IMR-90 (cell line): ENCODE measurements around the gene KRTCAP2. TPM values are rescaled to one million over a fixed set of nuclear protein-coding genes. Genes with fewer than 3 reads are reported as not detected.

Source experiments
- BHLHE40 ChIP-seq: fragments of 150-350 bp; IDR thresholded peaks from 2 replicates; pipeline ENCODE4 v1.6.1; 2016; ENCODE audit warnings: mild to moderate bottlenecking, low read depth, low read length
- MAFK ChIP-seq: IDR thresholded peaks from 2 replicates; pipeline ENCODE4 v1.6.1; 2012; ENCODE audit warnings: low read depth, low read length, improper control_type of control experiment
- MAZ ChIP-seq: IDR thresholded peaks from 2 replicates; pipeline ENCODE4 v1.6.1; 2012; ENCODE audit warnings: low read depth, mild to moderate bottlenecking, low read length, improper control_type of control experiment, moderate library complexity, borderline replicate concordance
- POLR2A ChIP-seq: IDR thresholded peaks from 2 replicates; pipeline ENCODE4 v1.6.1; 2012; ENCODE audit warnings: mild to moderate bottlenecking, low read depth, low read length
- RAD21 ChIP-seq: IDR thresholded peaks from 2 replicates; pipeline ENCODE4 v1.6.1; 2012; ENCODE audit warnings: low read length, improper control_type of control experiment
- USF2 ChIP-seq: fragments of 150-350 bp; IDR thresholded peaks from 2 replicates; pipeline ENCODE4 v1.6.1; 2017; ENCODE audit warnings: mild to moderate bottlenecking, antibody characterized with exemption, low read length, low read depth
- polyA plus RNA-seq, 3 experiments: library from polyadenylated mRNA; depleted of rRNA; stranded (reverse); fragments of >200 nt; gene quantifications; 2 replicates each; pipeline ENCODE4 v1.2.3, GENCODE V29; 2012; ENCODE audit warnings: low replicate concordance in 1 of 3
- total RNA-seq: library from RNA; depleted of rRNA; stranded (reverse); fragments of >200 nt; gene quantifications from 2 replicates; pipeline ENCODE4 v1.2.3, GENCODE V29; 2012

Gene KRTCAP2
- total and polyA plus RNA-seq, 2 of the 4 experiments (the other 2 are of a cell fraction) = 76.7 to 232 TPM

GRCh38 chr1:155207806-155208540 is 34.9 kb upstream of the KRTCAP2 start, which contains the start of gene THBS3 (continued):
- TF ChIP-seq POLR2A (no peak), MAZ (no peak), RAD21 (no peak), USF2 (no peak), BHLHE40 (no peak), MAFK (no peak)
